Measurements from ENCODE around the gene IL17RD. TPM values are rescaled to one million over a fixed set of nuclear protein-coding genes. Genes with fewer than 3 reads are reported as not detected.
A peak's percentile ranks its signal among the peaks of the same experiment; 100 is the strongest.

Gene IL17RD
- total and polyA plus RNA-seq, 2 of the 13 experiments (the other 11 are each of a cell fraction or from before 2014, with no cell fraction given) = 0.28 to 0.31 TPM

DNA sequence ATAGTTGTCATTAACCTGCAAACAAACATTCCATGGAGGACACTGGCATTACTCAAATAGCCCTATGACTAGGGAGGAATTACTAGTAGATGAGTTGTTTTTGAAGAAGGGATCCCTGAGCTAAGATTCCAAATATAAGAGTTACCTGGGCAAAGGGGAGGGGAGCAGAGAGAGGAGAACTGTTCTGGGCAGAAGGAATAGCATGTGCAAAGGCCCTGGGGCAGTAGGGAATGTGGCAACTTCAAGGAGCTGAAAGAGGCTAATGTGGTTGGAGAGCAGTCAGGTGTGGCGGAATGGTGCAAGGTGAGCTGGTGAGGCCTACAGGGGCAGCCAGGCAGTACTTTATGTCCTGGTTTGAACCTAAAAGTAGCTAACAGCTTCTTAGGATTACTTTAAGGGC is 5.8 kb upstream of the IL17RD start:
- H3K79me2 ChIP-seq (ENCODE audit: insufficient read depth, low read length) = no peaks in the 10 kb centered on the region
- intact Hi-C loops (cut with micrococcal nuclease; ENCODE audit: unreplicated experiment) = loop anchor here (1.0 kb wide), 1 partner anchor 51 kb away; no protein-coding TSS in a partner anchor
- TF ChIP-seq, protein P1, sequence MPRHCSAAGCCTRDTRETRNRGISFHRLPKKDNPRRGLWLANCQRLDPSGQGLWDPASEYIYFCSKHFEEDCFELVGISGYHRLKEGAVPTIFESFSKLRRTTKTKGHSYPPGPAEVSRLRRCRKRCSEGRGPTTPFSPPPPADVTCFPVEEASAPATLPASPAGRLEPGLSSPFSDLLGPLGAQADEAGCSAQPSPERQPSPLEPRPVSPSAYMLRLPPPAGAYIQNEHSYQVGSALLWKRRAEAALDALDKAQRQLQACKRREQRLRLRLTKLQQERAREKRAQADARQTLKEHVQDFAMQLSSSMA (CRISPR knock-in tag; IDR thresholded peaks at IDR 0.05) = no peak
- peak; percentile 54; the same call in 1 of the 2 replicates for TF ChIP-seq ZMYM3 (CRISPR knock-in tag; IDR thresholded peaks at IDR 0.05)
- TF ChIP-seq KDM1A (CRISPR knock-in tag; IDR thresholded peaks at IDR 0.05) = 0 out of 2 replicates have a peak, but pooled peaks have one; percentile 16
- H3K27ac ChIP-seq (ENCODE audit: extremely low read length, insufficient read depth, low read length) = no peak overlapping the region
- no peak for ATAC-seq
- no peak overlapping the region for H3K4me3 ChIP-seq (replicated peaks in 1 of 3; ENCODE audit: insufficient read depth in 1 of 3, low read depth in 2 of 3, low read length in 3 of 3)
- H3K9ac ChIP-seq (ENCODE audit: insufficient read depth, low read depth, low read length) = no peak overlapping the region
- peaks cover 20% of the 10 kb centered on the region for H3K4me1 ChIP-seq (ENCODE audit: insufficient read depth, low read length)
- in situ Hi-C loops (cut with HindIII; ENCODE audit: extremely low pct_ligation_motif_present, low pct_unique_long_range_greater_than_20kb) = no loop called here
- no peaks in the 10 kb centered on the region for H3K9me3 ChIP-seq (ENCODE audit: low read length)
- 81% methylated on average over 1 of the region's 1 CpG for WGBS (ENCODE audit: low lambda C conversion rate)
- H3K36me3 ChIP-seq (replicated peaks in 1 of 2; ENCODE audit: control insufficient read depth in 1 of 2, insufficient read depth in 2 of 2, low read length in 2 of 2) = no peaks in the 10 kb centered on the region
- no peak for FAIRE-seq
- no peaks in the 10 kb centered on the region for H4K20me1 ChIP-seq (ENCODE audit: insufficient read depth, low read length)
- BruUV-seq (replicated peaks) = no TSS peak
- CTCF ChIA-PET (ENCODE audit: low intra/inter-chr PET ratio, low total read pairs) = interaction anchor here (1.2 to 1.9 kb wide), 2 partner anchors 51 to 263 kb away, joined by 3 to 9 read pairs; no protein-coding TSS in a partner anchor
- no peak overlapping the region for H3K4me2 ChIP-seq (ENCODE audit: low read depth, low read length)
- POLR2A ChIA-PET = no interaction called here
- no peak overlapping the region for H2AFZ ChIP-seq (ENCODE audit: low read length)
- peaks cover 0 to 25% of the 10 kb centered on the region in 2 experiments; a peak in 2 of 5 replicates for H3K27me3 ChIP-seq (ENCODE audit: control insufficient read depth in 1 of 2, insufficient read depth in 2 of 2, low read length in 2 of 2)
- no peak for DNase-seq (ENCODE audit: low spot score)

DNA sequence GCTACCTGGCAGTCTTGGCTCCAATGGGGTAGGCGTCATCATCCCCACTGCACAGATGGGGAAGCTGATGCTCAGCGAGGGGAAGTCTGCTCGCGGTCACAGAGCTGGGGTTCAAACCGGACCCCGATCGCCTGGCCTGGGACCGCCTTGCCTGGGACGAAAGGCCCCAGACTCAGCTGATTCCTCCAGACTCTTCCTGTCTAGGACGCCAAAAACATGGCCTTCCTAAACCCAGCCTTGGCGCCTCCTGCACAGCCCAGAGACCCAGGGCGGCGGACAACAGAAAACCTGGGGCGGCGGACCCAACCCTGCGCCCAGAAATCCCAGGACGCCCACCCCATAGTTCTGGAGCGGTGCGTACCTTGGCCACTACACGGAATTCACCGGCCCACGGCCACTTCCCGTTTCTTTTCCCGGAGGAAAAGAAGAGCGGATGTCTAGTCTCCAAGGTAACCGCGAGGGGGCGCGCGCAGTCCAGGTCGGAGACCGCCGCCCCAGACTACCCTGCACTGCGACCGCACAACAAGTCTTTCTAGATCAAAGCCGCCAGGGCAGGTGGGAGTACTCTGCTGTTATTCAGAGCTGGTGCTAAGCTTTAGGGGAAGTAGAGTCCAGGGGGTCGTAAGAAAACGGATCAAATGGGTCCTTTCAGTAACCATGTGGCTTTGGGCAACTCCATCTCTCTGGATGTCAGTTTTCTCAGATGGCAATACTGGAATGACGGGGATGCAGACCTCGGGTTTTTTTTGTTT is 4.9 kb upstream of the IL17RD start:
- Histone ChIP-seq H3K4me2 (ENCODE audit: low read depth, low read length) (peak overlapping the region; percentile 98), H3K79me2 (ENCODE audit: insufficient read depth, low read length) (no peaks in the 10 kb centered on the region), H4K20me1 (ENCODE audit: insufficient read depth, low read length) (no peaks in the 10 kb centered on the region), H3K9ac (ENCODE audit: insufficient read depth, low read depth, low read length) (peak overlapping the region; percentile 62), H2AFZ (ENCODE audit: low read length) (peak overlapping the region; percentile 45), H3K27ac (ENCODE audit: extremely low read length, insufficient read depth, low read length) (no peak overlapping the region), H3K9me3 (ENCODE audit: low read length) (no peaks in the 10 kb centered on the region), H3K4me1 (ENCODE audit: insufficient read depth, low read length) (peaks cover 25% of the 10 kb centered on the region), H3K4me3 (replicated peaks in 1 of 3; ENCODE audit: insufficient read depth in 1 of 3, low read depth in 2 of 3, low read length in 3 of 3) (peak overlapping the region; percentile 68 to 82 (median 75); a peak in 5 of 6 replicates), H3K36me3 (replicated peaks in 1 of 2; ENCODE audit: control insufficient read depth in 1 of 2, insufficient read depth in 2 of 2, low read length in 2 of 2) (no peaks in the 10 kb centered on the region), H3K27me3 (ENCODE audit: control insufficient read depth in 1 of 2, insufficient read depth in 2 of 2, low read length in 2 of 2) (peaks cover 0 to 26% of the 10 kb centered on the region in 2 experiments; a peak in 2 of 5 replicates)
- FAIRE-seq = no peak
- DNase-seq (ENCODE audit: low spot score) = peak; percentile 58
- in situ Hi-C loops (cut with HindIII; ENCODE audit: extremely low pct_ligation_motif_present, low pct_unique_long_range_greater_than_20kb) = no loop called here
- peak; percentile 92 for ATAC-seq
- intact Hi-C loops (cut with micrococcal nuclease; ENCODE audit: unreplicated experiment) = loop anchor here (1.0 kb wide), 1 partner anchor 52 kb away; no protein-coding TSS in a partner anchor
- no TSS peak for BruUV-seq (replicated peaks)
- ChIA-PET POLR2A (interaction anchor here (0.6 kb wide), 1 partner anchor 422 kb away, joined by 3 read pairs; no protein-coding TSS in a partner anchor), CTCF (ENCODE audit: low intra/inter-chr PET ratio, low total read pairs) (interaction anchor here (1.9 kb wide), 1 partner anchor 52 kb away, joined by 9 read pairs; no protein-coding TSS in a partner anchor)
- 2% methylated on average over 11 of the region's 40 CpGs for WGBS (ENCODE audit: low lambda C conversion rate)
- TF ChIP-seq KDM5B (CRISPR knock-in tag; IDR thresholded peaks at IDR 0.05; ENCODE audit: borderline replicate concordance) (no peak; the same call in 1 of the 2 replicates), ELF4 (CRISPR knock-in tag; IDR thresholded peaks at IDR 0.05; ENCODE audit: borderline replicate concordance) (no peak), BORCS8-MEF2B (CRISPR knock-in tag; IDR thresholded peaks at IDR 0.05) (peak; percentile 39; the same call in 1 of the 2 replicates), ZNF501 (CRISPR knock-in tag; IDR thresholded peaks at IDR 0.05) (peak; percentile 48; the same call in 1 of the 2 replicates), ZKSCAN8 (CRISPR knock-in tag; IDR thresholded peaks at IDR 0.05; ENCODE audit: borderline replicate concordance) (no peak), KAT8 (CRISPR knock-in tag; IDR thresholded peaks at IDR 0.05) (peak; percentile 72), THRA (CRISPR knock-in tag; IDR thresholded peaks at IDR 0.05; ENCODE audit: borderline replicate concordance) (no peak), MAFK (conservative IDR thresholded peaks at IDR 0.05 in 1 of 2, IDR thresholded peaks at IDR 0.05 in 1 of 2; ENCODE audit: low read length in 2 of 2) (no peak)
- TF ChIP-seq, protein P2, sequence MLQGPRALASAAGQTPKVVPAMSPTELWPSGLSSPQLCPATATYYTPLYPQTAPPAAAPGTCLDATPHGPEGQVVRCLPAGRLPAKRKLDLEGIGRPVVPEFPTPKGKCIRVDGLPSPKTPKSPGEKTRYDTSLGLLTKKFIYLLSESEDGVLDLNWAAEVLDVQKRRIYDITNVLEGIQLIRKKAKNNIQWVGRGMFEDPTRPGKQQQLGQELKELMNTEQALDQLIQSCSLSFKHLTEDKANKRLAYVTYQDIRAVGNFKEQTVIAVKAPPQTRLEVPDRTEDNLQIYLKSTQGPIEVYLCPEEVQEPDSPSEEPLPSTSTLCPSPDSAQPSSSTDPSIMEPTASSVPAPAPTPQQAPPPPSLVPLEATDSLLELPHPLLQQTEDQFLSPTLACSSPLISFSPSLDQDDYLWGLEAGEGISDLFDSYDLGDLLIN (CRISPR knock-in tag; IDR thresholded peaks at IDR 0.05; ENCODE audit: borderline replicate concordance) = 0 out of 2 replicates have a peak, but pooled peaks have one; percentile 26

Measured in HepG2 (cell line).